Activated CD8-positive, alpha-beta memory T cell treated with anti-CD3 and anti-CD28 coated beads for 24 hours (primary cell): ENCODE data around the gene FCGBP.
"Not testable (repeated sequence)": the region's sequence is repeated elsewhere in the genome, so short reads cannot be mapped to it uniquely, and the experiment has no call there.

Experiments
- DNase-seq: peaks from one replicate; pipeline ENCODE4 v3.0.0-alpha.2; 2020

The FCGBP gene

GRCh38 chr19:39934584-39935363, at the start of gene FCGBP:
TSS of gene FCGBP (minus strand) at chr19:39934634.
- peak; percentile 59 for DNase-seq

- DNase-seq = no peak
These were observed 49.4 kb upstream of the FCGBP start for GRCh38 chr19:39983695-39984300.

GRCh38 chr19:39982883-39983282, 48.4 kb upstream of the FCGBP start:
- no peak for DNase-seq

- no peak for DNase-seq
These were observed 40.1 kb upstream of the FCGBP start for GRCh38 chr19:39974377-39975155.

GRCh38 chr19:39971380-39972035, 37.1 kb upstream of the FCGBP start:
- no peak for DNase-seq

- peak; percentile 99 for DNase-seq
These were observed 36.4 kb upstream of the FCGBP start, which contains the start of gene PSMC4 for GRCh38 chr19:39970675-39971379. TSS of gene PSMC4 (plus strand) at chr19:39971165. CDS start at chr19:39971203, 38 bp downstream.

GRCh38 chr19:39970425-39970674, 35.9 kb upstream of the FCGBP start:
- DNase-seq = no peak

GRCh38 chr19:39969681-39970424, 35.4 kb upstream of the FCGBP start:
- peak; percentile 67 for DNase-seq

GRCh38 chr19:39969266-39969665, 34.8 kb upstream of the FCGBP start:
- DNase-seq = no peak

GRCh38 chr19:39968789-39969188, 34.4 kb upstream of the FCGBP start:
- peak; percentile 56 for DNase-seq

GRCh38 chr19:39967561-39967960, 33.1 kb upstream of the FCGBP start:
- DNase-seq = peak; percentile 32

GRCh38 chr19:39966617-39967016, 32.2 kb upstream of the FCGBP start:
- peak; percentile 4 for DNase-seq

GRCh38 chr19:39963898-39964297, 29.5 kb upstream of the FCGBP start:
- no peak for DNase-seq

- not testable (repeated sequence) for DNase-seq
These were observed 25.0 kb upstream of the FCGBP start for GRCh38 chr19:39959407-39959806.

- peak; percentile 62 for DNase-seq
These were observed 24.5 kb upstream of the FCGBP start for GRCh38 chr19:39958942-39959341.

- DNase-seq = peak; percentile 50
These were observed 23.5 kb upstream of the FCGBP start for GRCh38 chr19:39957886-39958285.

- peak; percentile 59 for DNase-seq
These were observed 19.5 kb upstream of the FCGBP start for GRCh38 chr19:39953915-39954314.

GRCh38 chr19:39951686-39952085, 17.3 kb upstream of the FCGBP start:
- peak; percentile 58 for DNase-seq

GRCh38 chr19:39951065-39951650, 16.7 kb upstream of the FCGBP start:
- peak; percentile 55 for DNase-seq

- DNase-seq = peak; percentile 57
These were observed 14.8 kb upstream of the FCGBP start for GRCh38 chr19:39949026-39949747.

GRCh38 chr19:39946532-39946931, 12.1 kb upstream of the FCGBP start:
- peak; percentile 57 for DNase-seq
